HepG2 (cell line): ENCODE measurements around the gene STK11. TPM values are rescaled to one million over a fixed set of nuclear protein-coding genes. Genes with fewer than 3 reads are reported as not detected.

ENCODE experiments used
- HDAC6 ChIP-seq: fragments of 200-600 bp; sonication (generic); IDR thresholded peaks from 2 replicates; pipeline ENCODE4 v1.7.0; 2017; ENCODE audit warnings: mild to moderate bottlenecking, antibody characterized with exemption, low read length, low read depth
- LCORL ChIP-seq, 2 experiments: fragments of 450-650 bp in 1 of 2; sonication (generic) in 1 of 2; formaldehyde crosslinking in 1 of 2; IDR thresholded peaks; 2 replicates each; pipeline versions ENCODE4 v1.5.0 to v1.6.1; 2017 to 2020; ENCODE audit warnings: antibody characterized with exemption in 1 of 2, missing genetic modification reagents in 1 of 2
- MEIS2 ChIP-seq: sonication (generic); formaldehyde crosslinking; IDR thresholded peaks from 2 replicates; pipeline ENCODE4 v1.9.0; 2021; ENCODE audit warnings: mild to moderate bottlenecking, missing genetic modification reagents
- ZNF431 ChIP-seq: sonication (generic); formaldehyde crosslinking; IDR thresholded peaks from 2 replicates; pipeline ENCODE4 v1.9.0; 2022; ENCODE audit warnings: missing genetic modification reagents, low read depth, mild to moderate bottlenecking, borderline replicate concordance
- polyA plus RNA-seq, 8 experiments: library from polyadenylated mRNA; depleted of rRNA in 3 of 8; stranded (reverse) in 7 of 8; unstranded in 1 of 8; fragments of >200 nt; fragmentation: Illumina TruSeq in 4 of 8; extraction: Trizol in 4 of 8; gene quantifications; 2 replicates each; pipeline versions ENCODE4 v1.2.1 to v1.2.3, GENCODE V29; 2011 to 2016; ENCODE audit warnings: low read depth in 4 of 8, missing spikeins in 1 of 8, mixed read lengths in 1 of 8; ENCODE audit not compliant: insufficient read depth in 1 of 8
- total RNA-seq, 5 experiments: library from RNA; depleted of rRNA; stranded (reverse); fragments of >200 nt; fragmentation: Illumina TruSeq; extraction: Trizol; gene quantifications; 2 replicates each; pipeline ENCODE4 v1.2.3, GENCODE V29; 2016; ENCODE audit warnings: low read depth in 1 of 5
- TF ChIP-seq, protein P1 (sequence below): sonication (generic); formaldehyde crosslinking; IDR thresholded peaks from 2 replicates; pipeline ENCODE4 v1.5.1; 2020; ENCODE audit warnings: mild to moderate bottlenecking, missing genetic modification reagents, borderline replicate concordance
- TF ChIP-seq, protein P2 (sequence below): sonication (generic); formaldehyde crosslinking; IDR thresholded peaks from 2 replicates; pipeline ENCODE4 v1.4.0; 2020; ENCODE audit warnings: mild to moderate bottlenecking, missing genetic modification reagents
- TF ChIP-seq, protein P3 (sequence below): sonication (generic); formaldehyde crosslinking; conservative IDR thresholded peaks from 2 replicates; pipeline ENCODE4 v1.8.0; 2022; ENCODE audit warnings: mild to moderate bottlenecking, moderate library complexity, missing genetic modification reagents
- TF ChIP-seq, protein P4 (sequence below): sonication (generic); formaldehyde crosslinking; IDR thresholded peaks from 2 replicates; pipeline ENCODE4 v1.4.0; 2020; ENCODE audit warnings: mild to moderate bottlenecking, missing genetic modification reagents, borderline replicate concordance
- TF ChIP-seq, protein P5 (sequence below): sonication (generic); formaldehyde crosslinking; IDR thresholded peaks from 2 replicates; pipeline ENCODE4 v1.4.0; 2020; ENCODE audit warnings: missing genetic modification reagents, borderline replicate concordance

The STK11 gene
- total and polyA plus RNA-seq, 2 of the 13 experiments (the other 11 are each of a cell fraction or from before 2014, with no cell fraction given) = 27.5 to 43.6 TPM

DNA sequence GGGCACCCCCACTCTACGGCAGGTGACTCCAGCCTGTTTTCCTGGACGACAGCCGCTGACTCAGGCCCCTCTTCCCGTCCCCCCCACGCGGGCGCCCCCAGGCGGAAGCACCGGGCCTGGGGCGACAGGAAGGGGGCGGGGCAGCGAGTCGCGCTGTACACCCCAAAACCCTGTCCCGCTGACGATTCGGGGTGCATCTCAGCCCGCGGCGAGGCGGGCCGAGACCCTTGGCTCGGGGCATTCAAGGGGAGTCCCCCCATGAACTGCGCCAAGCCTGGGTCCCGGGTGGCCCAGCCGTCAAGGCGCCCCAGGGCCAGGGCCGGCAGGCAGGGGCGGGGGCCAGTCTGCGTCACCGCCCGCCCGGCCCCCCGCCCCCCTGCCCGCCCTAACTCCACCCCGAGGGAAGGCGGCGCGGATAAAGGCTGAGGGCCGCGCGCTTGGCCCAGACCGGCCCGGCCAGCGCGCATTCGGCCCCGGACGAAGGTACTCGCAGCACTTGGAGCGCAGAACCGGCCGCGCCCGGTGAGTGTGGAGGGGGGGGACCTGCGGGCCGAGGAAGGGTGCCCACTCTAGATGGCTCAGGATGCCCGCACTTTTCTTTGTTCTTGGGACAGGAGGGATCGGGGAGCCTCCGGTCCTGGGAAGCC is 42.7 kb downstream of the STK11 start, which contains the start of gene MIDN (continued):
- TF ChIP-seq, protein P1, sequence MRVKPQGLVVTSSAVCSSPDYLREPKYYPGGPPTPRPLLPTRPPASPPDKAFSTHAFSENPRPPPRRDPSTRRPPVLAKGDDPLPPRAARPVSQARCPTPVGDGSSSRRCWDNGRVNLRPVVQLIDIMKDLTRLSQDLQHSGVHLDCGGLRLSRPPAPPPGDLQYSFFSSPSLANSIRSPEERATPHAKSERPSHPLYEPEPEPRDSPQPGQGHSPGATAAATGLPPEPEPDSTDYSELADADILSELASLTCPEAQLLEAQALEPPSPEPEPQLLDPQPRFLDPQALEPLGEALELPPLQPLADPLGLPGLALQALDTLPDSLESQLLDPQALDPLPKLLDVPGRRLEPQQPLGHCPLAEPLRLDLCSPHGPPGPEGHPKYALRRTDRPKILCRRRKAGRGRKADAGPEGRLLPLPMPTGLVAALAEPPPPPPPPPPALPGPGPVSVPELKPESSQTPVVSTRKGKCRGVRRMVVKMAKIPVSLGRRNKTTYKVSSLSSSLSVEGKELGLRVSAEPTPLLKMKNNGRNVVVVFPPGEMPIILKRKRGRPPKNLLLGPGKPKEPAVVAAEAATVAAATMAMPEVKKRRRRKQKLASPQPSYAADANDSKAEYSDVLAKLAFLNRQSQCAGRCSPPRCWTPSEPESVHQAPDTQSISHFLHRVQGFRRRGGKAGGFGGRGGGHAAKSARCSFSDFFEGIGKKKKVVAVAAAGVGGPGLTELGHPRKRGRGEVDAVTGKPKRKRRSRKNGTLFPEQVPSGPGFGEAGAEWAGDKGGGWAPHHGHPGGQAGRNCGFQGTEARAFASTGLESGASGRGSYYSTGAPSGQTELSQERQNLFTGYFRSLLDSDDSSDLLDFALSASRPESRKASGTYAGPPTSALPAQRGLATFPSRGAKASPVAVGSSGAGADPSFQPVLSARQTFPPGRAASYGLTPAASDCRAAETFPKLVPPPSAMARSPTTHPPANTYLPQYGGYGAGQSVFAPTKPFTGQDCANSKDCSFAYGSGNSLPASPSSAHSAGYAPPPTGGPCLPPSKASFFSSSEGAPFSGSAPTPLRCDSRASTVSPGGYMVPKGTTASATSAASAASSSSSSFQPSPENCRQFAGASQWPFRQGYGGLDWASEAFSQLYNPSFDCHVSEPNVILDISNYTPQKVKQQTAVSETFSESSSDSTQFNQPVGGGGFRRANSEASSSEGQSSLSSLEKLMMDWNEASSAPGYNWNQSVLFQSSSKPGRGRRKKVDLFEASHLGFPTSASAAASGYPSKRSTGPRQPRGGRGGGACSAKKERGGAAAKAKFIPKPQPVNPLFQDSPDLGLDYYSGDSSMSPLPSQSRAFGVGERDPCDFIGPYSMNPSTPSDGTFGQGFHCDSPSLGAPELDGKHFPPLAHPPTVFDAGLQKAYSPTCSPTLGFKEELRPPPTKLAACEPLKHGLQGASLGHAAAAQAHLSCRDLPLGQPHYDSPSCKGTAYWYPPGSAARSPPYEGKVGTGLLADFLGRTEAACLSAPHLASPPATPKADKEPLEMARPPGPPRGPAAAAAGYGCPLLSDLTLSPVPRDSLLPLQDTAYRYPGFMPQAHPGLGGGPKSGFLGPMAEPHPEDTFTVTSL (CRISPR knock-in tag) = no peak
- TF ChIP-seq HDAC6 (no peak), ZNF431 (CRISPR knock-in tag) (peak; percentile 51; the same call in 1 of the 2 replicates), MEIS2 (CRISPR knock-in tag) (peak; percentile 61), LCORL (IDR thresholded peaks at IDR 0.05) (no peak), LCORL (CRISPR knock-in tag; IDR thresholded peaks at IDR 0.05) (0 out of 2 replicates have a peak, but pooled peaks have one; percentile 30)
- TF ChIP-seq, protein P2, sequence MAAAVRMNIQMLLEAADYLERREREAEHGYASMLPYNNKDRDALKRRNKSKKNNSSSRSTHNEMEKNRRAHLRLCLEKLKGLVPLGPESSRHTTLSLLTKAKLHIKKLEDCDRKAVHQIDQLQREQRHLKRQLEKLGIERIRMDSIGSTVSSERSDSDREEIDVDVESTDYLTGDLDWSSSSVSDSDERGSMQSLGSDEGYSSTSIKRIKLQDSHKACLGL (CRISPR knock-in tag) = peak; percentile 78
- TF ChIP-seq, protein P3, sequence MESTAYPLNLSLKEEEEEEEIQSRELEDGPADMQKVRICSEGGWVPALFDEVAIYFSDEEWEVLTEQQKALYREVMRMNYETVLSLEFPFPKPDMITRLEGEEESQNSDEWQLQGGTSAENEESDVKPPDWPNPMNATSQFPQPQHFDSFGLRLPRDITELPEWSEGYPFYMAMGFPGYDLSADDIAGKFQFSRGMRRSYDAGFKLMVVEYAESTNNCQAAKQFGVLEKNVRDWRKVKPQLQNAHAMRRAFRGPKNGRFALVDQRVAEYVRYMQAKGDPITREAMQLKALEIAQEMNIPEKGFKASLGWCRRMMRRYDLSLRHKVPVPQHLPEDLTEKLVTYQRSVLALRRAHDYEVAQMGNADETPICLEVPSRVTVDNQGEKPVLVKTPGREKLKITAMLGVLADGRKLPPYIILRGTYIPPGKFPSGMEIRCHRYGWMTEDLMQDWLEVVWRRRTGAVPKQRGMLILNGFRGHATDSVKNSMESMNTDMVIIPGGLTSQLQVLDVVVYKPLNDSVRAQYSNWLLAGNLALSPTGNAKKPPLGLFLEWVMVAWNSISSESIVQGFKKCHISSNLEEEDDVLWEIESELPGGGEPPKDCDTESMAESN = 0 out of 2 replicates have a peak, but pooled peaks have one; percentile 36
- TF ChIP-seq, protein P4, sequence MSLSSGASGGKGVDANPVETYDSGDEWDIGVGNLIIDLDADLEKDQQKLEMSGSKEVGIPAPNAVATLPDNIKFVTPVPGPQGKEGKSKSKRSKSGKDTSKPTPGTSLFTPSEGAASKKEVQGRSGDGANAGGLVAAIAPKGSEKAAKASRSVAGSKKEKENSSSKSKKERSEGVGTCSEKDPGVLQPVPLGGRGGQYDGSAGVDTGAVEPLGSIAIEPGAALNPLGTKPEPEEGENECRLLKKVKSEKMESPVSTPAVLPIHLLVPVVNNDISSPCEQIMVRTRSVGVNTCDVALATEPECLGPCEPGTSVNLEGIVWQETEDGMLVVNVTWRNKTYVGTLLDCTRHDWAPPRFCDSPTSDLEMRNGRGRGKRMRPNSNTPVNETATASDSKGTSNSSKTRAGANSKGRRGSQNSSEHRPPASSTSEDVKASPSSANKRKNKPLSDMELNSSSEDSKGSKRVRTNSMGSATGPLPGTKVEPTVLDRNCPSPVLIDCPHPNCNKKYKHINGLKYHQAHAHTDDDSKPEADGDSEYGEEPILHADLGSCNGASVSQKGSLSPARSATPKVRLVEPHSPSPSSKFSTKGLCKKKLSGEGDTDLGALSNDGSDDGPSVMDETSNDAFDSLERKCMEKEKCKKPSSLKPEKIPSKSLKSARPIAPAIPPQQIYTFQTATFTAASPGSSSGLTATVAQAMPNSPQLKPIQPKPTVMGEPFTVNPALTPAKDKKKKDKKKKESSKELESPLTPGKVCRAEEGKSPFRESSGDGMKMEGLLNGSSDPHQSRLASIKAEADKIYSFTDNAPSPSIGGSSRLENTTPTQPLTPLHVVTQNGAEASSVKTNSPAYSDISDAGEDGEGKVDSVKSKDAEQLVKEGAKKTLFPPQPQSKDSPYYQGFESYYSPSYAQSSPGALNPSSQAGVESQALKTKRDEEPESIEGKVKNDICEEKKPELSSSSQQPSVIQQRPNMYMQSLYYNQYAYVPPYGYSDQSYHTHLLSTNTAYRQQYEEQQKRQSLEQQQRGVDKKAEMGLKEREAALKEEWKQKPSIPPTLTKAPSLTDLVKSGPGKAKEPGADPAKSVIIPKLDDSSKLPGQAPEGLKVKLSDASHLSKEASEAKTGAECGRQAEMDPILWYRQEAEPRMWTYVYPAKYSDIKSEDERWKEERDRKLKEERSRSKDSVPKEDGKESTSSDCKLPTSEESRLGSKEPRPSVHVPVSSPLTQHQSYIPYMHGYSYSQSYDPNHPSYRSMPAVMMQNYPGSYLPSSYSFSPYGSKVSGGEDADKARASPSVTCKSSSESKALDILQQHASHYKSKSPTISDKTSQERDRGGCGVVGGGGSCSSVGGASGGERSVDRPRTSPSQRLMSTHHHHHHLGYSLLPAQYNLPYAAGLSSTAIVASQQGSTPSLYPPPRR (CRISPR knock-in tag) = 0 out of 2 replicates have a peak, but pooled peaks have one; percentile 36
- TF ChIP-seq, protein P5, sequence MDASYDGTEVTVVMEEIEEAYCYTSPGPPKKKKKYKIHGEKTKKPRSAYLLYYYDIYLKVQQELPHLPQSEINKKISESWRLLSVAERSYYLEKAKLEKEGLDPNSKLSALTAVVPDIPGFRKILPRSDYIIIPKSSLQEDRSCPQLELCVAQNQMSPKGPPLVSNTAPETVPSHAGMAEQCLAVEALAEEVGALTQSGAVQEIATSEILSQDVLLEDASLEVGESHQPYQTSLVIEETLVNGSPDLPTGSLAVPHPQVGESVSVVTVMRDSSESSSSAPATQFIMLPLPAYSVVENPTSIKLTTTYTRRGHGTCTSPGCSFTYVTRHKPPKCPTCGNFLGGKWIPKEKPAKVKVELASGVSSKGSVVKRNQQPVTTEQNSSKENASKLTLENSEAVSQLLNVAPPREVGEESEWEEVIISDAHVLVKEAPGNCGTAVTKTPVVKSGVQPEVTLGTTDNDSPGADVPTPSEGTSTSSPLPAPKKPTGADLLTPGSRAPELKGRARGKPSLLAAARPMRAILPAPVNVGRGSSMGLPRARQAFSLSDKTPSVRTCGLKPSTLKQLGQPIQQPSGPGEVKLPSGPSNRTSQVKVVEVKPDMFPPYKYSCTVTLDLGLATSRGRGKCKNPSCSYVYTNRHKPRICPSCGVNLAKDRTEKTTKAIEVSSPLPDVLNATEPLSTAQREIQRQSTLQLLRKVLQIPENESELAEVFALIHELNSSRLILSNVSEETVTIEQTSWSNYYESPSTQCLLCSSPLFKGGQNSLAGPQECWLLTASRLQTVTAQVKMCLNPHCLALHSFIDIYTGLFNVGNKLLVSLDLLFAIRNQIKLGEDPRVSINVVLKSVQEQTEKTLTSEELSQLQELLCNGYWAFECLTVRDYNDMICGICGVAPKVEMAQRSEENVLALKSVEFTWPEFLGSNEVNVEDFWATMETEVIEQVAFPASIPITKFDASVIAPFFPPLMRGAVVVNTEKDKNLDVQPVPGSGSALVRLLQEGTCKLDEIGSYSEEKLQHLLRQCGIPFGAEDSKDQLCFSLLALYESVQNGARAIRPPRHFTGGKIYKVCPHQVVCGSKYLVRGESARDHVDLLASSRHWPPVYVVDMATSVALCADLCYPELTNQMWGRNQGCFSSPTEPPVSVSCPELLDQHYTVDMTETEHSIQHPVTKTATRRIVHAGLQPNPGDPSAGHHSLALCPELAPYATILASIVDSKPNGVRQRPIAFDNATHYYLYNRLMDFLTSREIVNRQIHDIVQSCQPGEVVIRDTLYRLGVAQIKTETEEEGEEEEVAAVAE (CRISPR knock-in tag) = no peak
